Amniotic epithelial cell (primary cell): ENCODE data around the gene MAX.

Source experiments
- DNase-seq: peaks from one replicate; pipeline ENCODE4 v3.0.0-alpha.2; 2010; ENCODE audit warnings: low read depth

MAX gene

DNA sequence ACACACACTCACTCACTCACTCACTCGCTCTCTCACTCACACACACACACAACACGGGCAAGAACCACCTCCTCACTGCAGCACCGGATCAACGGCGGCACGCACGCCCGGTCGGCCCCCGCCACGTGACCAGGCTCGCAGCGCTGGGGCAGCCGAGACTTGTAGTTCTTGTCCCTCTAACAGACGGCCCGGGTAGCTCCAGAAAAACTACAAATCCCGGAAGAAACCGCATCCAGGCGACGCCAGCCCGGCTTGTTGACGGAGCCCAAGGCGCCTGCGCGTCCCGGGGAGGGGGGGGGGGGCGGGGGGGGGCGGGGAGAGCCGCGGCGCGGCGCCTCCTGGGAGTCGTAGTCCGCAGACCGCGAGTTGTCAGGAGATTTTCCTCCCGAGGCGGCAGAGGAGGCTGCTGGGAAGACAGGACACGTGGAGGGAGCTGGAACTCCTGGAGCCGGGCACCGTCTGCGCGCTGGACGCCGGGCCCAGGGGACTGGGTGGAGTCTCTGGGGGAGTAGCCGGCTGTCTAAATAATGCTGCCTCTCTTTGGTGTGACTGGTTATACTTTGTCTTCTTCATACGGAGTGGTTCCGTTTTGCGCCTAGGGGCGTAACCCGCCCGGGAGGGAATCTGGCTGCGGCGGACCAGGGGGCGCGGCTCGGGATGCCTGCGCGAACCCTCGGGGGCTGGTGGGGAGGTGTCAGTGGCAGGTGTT lies at the start of gene MAX:
Gene MAX, minus strand, starts transcription at position 77 of the 709 bp plus-strand sequence. CDS start 178 bp downstream, outside the sequence.
- DNase-seq = peak; percentile 98

- DNase-seq = no peak
Measured at GRCh38 chr14:65151609-65151956, 49.3 kb upstream of the MAX start.

DNA sequence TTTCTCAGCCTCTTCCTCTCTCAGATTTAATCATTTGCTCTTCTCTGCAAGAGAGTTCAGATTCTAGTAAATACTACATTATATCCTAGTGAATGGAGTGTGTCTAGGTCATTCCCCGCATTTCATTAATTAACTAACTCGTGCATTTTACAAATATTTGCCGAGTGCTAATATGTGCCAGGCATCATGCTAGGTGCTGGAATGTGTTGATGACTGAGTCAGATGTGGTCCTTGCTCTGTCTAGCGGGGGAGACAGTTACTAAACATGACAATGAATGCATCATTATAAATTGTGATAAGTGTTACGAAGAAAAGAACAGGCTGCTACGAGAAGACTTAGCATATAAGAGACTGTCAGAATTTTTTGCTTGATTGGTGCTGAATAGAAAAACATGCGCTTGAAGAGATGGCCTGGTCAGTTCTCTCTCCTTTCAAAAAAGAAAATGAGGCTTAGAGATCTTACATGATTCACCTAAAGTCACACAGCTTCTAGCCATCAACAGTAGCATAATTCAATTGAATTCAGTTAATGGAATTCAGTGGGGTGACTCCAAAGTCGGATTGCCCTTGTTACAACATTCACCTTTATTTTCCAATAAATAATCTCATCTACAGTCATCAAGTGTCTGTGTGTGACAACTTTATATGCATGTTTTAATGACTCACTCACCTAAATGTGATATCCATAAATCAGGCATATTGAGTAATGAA lies 48.7 kb upstream of the MAX start:
- peak; percentile 37 for DNase-seq

- no peak for DNase-seq
Measured at GRCh38 chr14:65149116-65149515, 46.8 kb upstream of the MAX start.

GRCh38 chr14:65144170-65144569 lies 41.9 kb upstream of the MAX start:
- no peak for DNase-seq

DNA sequence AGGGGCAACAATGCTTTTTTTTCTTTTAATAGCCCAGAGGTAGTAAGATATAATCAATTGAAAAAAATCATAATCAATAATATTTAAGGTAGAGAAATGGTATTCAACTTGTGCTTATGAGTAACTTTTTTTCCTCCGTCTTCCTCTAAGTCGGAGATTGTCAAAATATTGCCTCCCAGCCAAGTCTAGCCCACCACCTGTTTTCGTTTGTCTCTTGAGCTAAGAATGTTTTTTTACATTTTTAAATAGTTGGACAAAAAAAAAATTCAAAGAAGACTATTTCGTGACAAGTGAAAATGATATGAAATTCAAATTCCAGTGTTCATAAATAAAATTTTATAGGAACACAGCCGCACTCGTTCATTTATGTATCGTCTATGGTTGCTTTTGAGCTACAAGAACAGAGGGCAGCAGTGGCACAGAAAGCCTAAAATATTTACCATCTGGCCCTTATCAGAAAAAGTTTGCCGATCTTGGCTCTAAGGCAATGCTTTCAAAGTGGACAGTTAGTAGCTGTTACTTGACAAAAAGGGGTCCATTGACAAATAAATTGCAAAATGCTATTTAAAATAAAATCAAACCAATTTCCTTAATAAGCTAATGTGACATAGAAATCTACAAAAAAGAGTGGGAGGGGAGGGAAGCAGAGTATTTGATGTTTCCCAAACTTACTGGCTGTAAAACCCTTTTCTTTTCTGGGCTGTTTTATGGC lies 40.8 kb upstream of the MAX start:
- DNase-seq = no peak

GRCh38 chr14:65142429-65142828 lies 40.1 kb upstream of the MAX start:
- no peak for DNase-seq

GRCh38 chr14:65141523-65141922 lies 39.2 kb upstream of the MAX start:
- DNase-seq = no peak

DNA sequence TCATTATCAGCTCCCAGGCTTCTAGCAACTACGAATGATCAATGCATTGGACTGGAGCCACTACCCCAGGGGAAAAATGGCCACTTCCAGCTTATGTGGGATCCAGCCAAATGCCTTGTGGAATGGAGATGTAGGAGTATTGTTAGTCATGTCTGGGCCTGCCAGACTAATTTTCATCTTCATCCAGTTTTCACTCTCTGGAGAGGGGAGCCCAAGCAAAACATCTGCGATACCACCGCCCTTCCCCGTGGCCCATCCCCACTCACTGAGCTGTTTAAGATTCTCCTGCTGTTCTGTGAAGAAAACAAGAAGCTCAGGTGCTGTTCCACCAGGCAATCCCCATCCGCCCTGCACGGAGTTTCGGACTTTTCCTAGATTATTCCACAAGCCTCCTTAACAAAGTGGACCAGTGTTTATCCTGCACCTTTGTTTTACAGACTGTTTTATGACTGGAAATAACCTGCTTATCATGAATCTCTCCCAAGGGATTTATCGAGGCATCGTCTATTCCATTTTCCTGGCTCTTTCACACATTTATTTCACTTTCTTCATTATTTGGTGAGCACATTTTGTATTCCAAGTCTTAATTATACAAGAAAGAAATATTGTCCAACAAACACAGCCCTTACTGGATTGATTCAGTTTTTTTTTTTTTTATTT lies 35.5 kb upstream of the MAX start:
- peak; percentile 13 for DNase-seq

GRCh38 chr14:65134651-65135579 lies 32.6 kb upstream of the MAX start:
- DNase-seq = no peak

DNA sequence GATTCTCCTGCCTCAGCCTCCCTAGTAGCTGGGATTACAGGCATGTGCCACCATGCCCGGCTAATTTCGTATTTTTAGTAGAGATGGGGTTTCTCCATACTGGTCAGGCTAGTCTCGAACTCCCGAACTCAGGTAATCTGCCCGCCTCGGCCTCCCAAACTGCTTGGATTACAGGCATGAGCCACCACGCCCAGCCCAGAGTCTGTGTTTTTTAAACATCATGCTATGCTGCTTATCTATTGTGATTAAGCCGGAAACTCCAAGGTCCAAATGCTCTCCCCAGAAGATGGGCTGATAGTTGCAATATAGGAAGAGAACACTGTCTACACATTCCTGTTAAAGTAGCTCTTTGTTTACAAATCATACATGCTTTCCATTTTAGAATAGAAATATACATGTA lies 30.5 kb upstream of the MAX start:
- DNase-seq = no peak

GRCh38 chr14:65131301-65131701 lies 29.0 kb upstream of the MAX start:
- peak; percentile 47 for DNase-seq

GRCh38 chr14:65128096-65128495 lies 25.8 kb upstream of the MAX start:
- DNase-seq = peak; percentile 16

GRCh38 chr14:65117769-65118745 lies 15.7 kb upstream of the MAX start:
- peak; percentile 58 for DNase-seq

DNA sequence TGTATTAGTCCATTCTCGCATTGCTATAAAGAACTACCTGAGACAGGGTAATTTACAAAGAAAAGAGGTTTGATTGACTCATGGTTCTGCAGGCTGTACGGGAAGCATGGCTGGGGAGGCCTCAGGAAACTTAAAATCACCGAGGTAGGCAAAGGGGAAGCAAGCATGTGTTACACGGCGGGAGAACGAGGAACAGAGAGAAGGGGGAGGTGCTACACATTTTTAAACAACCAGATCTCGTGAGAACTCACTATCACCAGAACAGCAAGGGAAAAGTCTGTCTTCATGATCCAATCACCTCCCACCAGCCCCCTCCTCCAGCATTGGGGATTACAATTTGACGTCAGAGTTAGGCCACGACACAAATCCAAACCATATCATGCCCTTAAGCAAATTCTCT lies 13.3 kb upstream of the MAX start:
- no peak for DNase-seq

GRCh38 chr14:65110525-65110924 lies 8.2 kb upstream of the MAX start:
- no peak for DNase-seq

DNA sequence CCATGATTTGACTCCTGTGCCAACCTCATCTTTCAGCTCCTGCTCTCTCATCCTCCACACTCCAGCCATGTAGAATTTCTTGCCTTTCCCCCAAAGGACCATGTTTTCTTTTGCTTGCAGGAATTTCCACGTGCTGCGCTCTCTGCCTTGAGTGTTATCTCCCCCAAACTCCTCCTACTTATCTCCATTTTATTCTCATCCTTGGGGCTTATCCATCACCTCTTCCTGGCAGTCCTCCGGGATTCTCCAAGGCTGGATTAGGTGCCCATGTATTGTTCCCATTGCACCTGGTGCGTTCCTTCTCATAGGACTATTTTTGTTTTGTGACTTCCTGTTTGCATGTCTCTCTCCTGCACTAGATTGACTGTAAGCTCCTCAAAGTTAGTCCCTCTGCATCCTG lies 7.0 kb upstream of the MAX start:
- no peak for DNase-seq

- DNase-seq = no peak
Measured at GRCh38 chr14:65107200-65107599, 4.9 kb upstream of the MAX start.

GRCh38 chr14:65106736-65107135 lies 4.4 kb upstream of the MAX start:
- no peak for DNase-seq

GRCh38 chr14:65106316-65106715 lies 4.0 kb upstream of the MAX start:
- no peak for DNase-seq
